HG02981 (cell line): ENCODE results near the gene CR1.
"Not testable (repeated sequence)": the region's sequence is repeated elsewhere in the genome, so short reads cannot be mapped to it uniquely, and the experiment has no call there.

ENCODE experiments used
- ATAC-seq: cut with Tn5 transposase; IDR thresholded peaks from one replicate; pipeline ENCODE4 v1.9.1; 2021; ENCODE audit warnings: mild to moderate bottlenecking, moderate library complexity; ENCODE audit not compliant: unreplicated experiment

CR1 gene

DNA sequence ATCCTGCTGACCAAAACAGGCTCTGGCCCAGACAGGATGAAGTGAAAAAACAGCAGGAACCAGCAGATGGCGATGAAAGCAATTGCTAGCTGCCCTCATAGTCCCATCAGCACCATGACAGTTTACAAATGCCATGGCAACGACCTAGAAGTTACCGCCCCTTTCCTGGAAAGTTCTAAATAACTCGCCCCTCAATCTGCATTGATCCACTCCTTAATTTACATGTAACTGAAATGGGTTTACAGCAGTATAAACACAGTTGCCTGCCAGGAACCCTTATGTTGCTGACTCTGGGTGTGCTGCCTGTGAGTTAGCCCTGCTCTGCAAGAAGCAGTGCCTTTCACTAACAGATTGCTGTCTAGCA lies 83.5 kb downstream of the CR1 start:
- peak; percentile 91 for ATAC-seq

DNA sequence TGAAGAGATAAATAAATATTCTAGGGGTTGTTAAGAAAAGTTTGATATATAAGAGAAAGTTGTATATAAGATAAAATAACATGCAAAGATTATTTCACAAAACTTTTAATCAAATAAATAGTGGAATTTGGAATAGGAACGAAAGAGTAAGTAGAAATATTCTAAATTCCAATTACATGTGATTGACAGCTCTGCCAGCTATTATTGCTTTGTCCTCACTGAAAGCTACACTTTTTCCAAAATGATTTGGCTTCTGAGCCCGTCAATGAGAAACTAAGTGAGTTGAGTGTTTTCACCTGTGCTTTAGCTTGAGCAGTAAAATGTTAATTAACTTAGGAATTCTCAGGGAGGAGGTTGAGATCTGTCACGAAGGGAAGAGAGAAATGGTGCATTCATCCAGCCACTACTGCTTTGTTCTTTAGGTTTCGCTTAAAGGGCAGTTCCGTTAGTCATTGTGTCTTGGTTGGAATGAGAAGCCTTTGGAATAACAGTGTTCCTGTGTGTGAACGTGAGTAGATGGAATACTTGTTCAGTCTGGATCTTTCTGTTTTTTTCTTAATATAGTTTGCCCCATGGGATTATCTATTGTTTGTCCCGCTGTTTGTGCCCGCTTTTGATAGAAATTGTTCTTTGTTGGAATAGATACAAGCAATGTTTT lies 85.7 kb downstream of the CR1 start:
- ATAC-seq: no peak

DNA sequence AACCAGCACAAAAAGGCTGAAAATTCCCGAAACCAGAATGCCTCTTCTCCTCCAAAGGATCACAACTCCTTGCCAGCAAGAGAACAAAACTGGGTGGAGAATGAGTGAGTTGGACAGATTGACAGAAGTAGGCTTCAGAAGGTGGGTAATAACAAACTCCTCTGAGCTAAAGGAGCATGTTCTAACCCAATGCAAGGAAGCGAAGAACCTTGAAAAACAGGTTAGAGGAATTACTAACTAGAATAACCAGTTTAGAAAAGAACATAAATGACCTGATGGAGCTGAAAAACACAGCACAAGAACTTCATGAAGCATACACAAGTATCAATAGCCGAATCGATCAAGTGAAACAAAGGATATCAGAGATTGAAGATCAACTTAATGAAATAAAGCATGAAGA lies 93.5 kb downstream of the CR1 start:
- ATAC-seq: not testable (repeated sequence)

DNA sequence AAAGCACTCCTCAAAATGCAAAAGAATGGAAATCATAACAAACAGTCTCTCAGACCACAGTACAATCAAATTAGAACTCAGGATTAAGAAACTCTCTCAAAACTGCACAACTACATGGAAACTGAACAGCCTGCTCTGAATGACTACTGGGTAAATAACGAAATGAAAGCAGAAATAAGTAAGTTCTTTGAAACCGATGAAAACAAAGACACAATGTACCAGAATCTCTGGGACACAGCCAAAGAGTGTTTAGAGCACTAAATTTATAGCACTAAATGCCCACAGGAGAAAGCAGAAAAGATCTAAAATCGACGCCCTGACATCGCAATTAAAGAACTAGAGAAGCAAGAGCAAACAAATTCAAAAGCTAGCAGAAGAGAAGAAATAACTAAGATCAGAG lies 95.2 kb downstream of the CR1 start:
- ATAC-seq: not testable (repeated sequence)

DNA sequence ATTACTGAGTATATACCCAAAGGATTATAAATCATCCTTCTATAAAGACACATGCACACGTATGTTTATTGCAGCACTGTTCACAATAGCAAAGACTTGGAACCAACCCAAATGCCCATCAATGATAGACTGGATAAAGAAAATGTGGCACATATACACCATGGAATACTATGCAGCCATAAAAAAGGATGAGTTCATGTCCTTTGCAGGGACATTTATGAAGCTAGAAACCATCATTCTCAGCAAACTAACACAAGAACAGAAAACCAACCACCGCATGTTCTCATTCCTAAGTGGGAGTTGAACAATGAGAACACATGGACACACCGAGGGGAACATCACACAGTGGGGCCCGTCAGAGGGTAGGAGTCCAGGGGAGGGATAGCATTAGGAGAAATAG lies 98.1 kb downstream of the CR1 start:
- not testable (repeated sequence) for ATAC-seq

DNA sequence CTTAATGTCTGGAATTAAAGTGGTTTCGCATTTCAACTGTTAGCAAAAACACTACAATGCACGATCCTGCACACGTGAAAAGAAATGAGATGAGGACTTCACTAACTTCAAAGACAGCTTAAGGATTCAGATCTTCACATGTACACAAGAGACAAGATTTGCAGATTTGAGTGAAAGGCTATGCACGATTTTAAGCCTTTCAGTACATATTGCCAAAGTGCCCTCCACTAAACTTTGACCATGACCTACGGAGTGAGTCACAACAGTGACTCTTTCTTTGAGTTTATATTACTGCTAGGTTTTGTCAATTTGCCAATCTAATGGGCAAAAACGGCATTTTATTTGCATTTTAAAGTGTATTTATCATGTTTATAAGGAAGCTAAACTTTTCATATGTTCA lies 107.8 kb downstream of the CR1 start:
- ATAC-seq: no peak

DNA sequence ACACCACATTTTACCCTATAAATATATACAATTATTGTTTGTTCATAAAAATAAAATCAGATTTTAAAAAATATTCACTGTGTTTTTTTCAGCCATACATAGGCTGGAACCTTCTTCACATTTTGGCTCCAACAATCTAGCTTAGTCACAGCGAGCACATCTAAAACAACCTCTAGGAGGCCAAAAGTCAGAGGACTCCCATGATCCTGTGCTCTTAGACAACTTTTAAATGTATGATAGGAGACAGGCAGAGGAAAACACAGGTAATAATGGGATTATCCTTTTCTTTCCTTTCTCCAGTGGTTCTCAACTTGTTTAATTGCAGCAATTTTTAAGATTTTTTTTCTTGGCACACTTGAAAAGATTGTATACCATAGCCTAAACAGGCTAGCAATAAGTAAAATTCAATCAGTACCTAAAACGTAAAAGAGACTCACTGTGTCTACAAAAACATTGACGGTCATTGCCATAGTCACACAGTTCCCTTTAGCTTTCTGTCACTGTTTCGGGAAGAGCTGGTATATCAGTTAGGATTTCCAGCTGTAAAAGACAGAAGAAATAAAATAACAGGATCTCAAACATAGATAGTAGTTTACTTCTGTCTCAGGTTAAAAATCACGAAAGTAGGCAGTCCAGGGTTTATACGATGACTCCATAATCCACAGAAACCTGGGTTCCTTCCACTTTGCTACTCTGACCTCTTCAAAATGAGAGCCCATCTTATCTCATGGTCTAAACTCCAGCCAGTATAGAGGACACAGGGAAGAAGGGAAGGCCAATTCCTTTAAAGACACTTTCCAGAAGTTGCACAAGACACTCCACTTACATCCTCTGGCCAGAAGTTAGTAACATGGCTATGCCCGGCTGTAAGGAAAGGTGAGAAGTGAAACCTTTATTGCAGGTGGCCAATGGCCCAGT lies 109.7 kb downstream of the CR1 start:
- ATAC-seq: no peak

DNA sequence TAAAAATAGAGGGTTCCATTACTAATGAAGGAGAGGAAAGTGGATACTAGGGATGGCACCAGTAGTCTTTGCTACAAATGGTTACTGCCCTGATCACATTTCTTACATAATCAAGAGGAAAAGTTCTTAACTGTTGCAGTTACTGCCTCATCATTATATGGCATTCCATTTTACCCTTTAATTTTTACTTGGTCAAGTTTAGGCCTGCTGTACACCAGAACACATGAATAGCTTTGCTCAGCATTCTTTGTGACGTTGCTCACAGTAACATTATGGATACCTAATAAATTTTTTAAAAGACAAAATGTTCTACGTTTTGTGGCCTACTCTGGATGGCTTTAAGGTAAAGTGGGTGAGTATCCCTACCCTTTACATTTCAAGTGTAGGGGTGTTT lies 110.4 kb downstream of the CR1 start:
- ATAC-seq: no peak

DNA sequence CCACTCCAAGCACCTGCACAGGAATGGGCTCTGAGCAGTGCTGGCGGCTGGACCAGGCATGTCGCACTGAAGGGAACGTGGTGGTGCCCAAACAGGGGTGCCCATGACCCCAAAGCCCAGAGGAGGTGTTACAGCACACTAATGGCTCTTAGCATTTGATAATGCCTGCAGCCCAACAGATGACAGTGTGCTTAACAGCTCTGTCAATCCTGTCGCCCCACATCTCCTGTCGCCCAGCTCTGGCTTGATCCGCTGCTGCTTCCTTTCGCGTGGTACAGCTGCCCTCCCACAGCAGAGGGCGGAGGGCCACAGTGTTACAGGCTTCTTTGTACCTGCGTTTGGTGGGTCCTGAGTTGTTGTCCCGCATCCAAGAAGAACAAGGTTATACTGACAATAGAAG lies 116.8 kb downstream of the CR1 start:
- no peak for ATAC-seq

DNA sequence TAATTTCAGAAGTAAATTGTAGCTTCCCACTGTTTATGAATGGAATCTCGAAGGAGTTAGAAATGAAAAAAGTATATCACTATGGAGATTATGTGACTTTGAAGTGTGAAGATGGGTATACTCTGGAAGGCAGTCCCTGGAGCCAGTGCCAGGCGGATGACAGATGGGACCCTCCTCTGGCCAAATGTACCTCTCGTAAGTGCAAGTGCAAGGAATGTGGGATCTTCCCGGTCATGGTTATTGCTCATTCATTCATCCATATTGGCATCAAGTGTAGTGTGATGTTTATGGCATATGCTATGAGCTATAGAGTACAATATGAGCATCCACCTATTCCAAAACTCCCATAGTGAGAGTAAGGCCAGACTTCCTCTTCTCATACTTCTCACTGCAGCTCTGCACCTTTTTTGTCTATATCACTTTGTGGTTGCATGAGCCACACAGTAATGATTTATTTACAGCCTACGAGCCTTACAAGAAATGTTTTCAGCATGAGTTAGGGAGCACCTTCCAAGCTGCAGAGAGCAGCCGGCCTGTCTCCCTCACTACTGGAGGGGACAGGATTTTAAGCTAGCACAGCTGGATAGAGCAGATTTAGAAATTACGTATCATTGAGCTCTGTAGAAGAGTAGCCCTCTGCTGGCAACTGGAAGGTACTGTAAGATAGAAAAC lies 124.0 kb downstream of the CR1 start:
- peak; percentile 98 for ATAC-seq

DNA sequence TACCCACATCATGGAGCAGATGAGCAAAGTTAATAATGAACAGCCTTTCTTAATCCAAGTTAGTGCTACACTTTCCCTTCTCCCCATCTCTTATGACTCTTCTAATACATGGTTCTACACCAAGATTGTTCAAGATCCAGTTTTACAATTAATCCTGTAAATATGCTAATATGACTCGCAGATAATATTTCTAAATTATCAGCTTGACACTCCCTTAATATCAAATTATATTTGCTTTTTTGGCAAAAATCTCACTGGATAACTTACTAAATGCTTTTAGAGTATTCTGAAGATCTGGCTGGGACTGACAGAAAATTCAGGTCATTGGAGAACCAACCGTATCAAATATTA lies 124.6 kb downstream of the CR1 start:
- ATAC-seq: no peak

DNA sequence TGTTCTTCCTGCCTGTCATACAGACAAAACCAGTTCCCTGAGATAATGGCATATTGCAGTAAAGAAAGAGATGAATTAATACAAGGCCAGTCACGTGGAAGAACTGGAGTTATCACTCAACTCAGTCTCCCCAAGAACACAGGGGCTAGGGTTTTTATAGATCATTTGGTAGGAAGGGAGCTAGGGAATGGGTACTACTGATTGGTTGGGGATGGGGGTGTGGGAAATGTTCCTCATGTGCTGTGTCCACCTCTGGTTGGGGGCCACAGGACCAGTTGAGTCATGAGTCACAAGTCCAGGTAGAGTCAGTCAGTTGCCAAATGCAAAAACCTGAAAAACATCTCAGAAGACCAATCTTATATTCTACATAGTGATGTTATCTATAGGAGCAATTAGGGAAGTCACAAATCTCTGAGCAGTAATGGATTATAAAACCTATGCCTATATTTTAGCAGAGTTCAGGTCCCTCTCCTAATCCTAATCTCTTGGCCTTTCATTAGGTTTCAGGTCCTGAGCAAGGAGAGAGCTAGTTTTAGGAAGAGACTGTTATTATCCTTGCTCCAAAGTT lies 129.6 kb downstream of the CR1 start:
- ATAC-seq: not testable (repeated sequence)

DNA sequence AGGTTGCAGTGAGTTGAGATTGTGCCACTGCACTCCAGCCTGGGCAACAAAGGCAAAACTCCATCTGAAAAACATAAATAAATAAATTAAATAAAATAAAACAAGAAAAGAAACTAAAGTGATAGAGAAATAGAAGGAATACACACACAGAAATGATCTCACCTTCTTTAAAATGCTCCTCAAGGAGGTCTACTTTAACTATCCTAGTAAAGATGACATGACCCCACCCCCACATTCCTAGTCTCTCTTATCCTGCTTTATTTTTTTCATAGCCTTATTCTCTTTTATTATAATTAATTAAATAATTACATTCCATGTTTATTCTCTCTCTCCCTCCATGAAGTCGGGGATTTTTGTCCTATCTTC lies 131.0 kb downstream of the CR1 start:
- ATAC-seq: no peak

DNA sequence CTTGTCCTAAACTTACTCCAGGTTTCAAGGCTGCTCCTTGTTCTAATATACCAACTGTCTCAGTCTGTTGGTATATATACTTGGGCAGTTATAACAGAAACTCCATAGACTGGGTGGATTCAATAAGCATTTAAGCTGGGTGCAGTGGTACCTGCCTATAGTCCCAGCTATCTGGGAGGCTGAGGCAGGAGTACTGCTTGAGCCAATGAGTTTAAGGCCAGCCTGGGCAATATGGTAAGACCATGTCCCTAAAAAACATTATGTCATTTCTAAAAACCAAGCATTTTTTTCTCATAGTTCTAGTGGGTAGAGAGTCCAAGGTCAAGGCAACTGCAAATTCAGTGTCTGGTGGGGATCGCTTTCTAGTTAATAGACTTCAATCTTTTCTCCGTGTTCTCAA lies 131.5 kb downstream of the CR1 start:
- no peak for ATAC-seq

DNA sequence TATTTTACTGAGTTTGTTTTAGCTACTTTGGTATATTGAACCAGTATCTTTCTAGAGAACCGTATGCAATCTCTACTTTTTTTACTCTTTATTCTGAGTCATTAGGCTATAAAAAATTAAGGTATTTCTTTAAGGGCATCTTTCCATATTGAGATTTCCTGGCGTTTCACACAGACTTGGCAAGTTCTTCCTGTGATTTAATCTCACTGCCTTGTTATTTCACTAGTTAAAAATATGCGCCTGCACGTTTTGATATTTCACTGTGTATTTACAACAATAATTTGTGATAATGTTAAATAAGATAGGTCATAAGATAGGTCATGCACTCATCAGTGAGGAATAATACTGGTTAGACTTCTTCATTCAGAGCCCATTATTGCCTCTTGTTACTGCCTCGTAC lies 132.8 kb downstream of the CR1 start:
- ATAC-seq: no peak

DNA sequence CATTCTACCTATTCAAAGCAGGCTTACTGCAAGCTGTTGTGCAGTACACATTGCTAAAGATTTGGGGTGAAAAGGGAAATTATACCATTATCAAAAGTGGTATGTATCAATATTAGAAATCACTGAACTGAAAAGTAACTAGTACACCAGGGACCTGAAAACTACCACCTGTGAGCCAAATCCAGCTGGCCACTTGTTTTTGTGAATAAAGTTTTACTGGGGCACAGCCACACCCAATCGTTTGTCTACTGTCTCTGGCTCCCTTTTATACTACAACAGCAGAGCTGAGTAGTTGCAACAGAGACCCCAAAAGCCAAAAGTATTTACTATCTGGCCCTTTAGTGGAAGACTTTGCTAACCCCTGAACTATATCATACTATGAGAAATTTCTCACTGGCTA lies 135.2 kb downstream of the CR1 start:
- ATAC-seq: no peak

DNA sequence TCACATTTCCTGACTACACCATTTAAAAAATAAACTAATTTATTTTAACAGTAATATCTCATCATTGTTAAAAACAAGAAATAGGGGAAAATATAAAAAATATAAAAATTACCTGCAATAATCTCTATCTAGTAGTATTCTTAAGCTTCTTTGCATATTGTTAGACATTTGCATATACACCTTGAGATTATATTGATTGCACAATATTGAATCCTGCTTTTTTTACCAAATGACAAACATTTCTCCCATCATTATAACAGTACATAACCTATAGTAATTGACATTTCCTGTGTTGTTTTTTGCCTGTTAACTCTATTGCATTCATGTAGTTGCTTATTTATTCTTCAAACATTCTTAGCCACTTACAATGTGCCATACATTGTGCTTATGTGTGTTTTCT lies 137.3 kb downstream of the CR1 start:
- no peak for ATAC-seq

DNA sequence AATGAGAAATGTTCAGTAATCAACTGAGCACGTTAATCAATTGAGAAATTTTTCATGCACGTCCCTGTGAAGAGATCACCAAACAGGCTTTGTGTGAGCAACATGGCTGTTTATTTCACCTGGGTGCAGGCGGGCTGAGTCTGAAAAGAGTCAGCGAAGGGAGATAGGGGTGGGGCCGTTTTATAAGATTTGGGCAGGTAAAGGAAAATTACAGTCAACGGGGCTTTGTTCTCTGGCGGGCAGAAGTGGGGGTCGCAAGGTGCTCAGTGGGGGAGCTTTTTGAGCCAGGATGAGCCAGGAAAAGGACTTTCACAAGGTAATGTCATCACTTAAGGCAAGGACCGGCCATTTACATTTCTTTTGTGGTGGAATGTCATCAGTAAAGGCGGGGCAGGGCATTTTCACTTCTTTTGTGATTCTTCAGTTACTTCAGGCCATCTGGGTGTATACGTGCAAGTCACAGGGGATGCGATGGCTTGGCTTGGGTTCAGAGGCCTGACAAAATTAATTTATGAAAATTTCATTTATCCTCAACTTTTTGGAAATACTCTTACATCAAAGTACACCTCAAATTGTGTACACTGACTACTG lies 137.8 kb downstream of the CR1 start:
- ATAC-seq: not testable (repeated sequence)

DNA sequence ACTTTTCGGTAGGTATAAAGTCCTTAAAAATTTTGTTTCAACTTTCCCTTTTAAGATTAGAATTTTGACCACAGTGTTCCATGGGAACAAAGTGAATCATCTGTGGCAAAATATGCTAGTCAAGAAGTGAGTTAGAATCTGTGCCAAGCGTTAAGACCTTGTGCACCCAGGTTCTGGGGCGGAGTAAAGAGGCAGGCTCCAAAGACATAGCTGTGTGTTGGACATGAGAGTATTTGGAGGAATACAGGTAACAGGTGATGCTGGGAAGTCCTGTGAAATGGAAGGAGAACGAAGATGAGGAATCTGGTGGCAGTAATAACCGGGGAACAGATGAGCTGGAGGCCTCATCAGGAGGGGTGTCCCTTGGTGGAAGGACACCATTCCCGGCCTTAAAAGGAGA lies 138.3 kb downstream of the CR1 start:
- ATAC-seq: not testable (repeated sequence)

DNA sequence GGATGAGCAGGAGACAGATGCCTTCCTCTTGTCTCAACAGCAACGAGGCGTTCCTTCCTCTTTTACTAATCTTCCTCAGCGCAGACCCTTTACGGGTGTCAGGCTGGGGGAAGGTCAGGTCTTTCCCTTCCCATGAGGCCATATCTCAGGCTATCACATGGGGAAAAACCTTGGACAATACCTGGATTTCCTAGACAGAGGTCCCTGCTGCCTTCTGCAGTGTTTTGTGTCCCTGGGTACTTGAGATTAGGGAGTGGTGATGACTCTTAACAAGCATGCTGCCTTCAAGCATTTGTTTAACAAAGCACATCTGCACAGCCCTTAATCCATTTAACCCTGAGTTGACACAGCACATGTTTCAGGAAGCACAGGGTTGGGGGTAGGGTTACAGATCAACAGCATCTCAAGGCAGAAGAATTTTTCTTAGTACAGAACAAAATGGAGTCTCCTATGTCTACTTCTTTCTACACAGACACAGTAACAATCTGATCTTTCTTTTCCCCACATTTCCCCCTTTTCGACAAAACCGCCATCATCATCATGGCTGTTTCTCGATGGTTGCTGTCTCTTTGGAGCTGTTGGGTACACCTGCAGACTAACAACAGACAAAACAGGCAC lies 139.7 kb downstream of the CR1 start:
- ATAC-seq: not testable (repeated sequence)
